ENCODE results near the gene CCR5AS.
"Not testable (repeated sequence)": the region's sequence is repeated elsewhere in the genome, so short reads cannot be mapped to it uniquely, and the experiment has no call there.

The CCR5AS gene

DNA sequence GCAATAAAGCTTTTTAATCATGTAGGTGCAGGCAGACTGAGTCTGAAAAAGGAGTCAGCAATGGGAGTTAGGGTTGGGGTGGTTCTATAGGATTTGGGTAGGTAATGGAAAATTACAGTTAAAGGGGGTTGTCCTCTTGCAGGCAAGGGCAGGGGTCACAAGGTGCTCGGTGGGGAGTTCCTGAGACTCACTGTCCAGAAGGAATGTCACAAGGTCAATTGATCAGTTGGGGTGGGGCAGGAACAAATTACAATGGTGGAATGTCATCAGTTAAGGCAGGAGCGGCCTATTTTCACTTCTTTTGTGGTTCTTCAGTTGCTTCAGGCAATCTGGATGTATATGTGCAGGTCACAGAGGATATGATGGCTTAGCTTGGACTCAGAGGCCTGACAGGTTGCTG is 13.9 kb downstream of the CCR5AS start:
- Mint-ChIP-seq H3K4me1 (peaks cover 3% of the 10 kb centered on the region), H3K36me3 (ENCODE audit: low read depth) (peaks cover 7% of the 10 kb centered on the region), H3K4me3 (no peak overlapping the region), H3K27ac (no peak overlapping the region), H3K27me3 (peaks cover 17% of the 10 kb centered on the region)
- H3K9me3 ChIP-seq (ENCODE audit: control insufficient read depth, low read length, poor library complexity, severe bottlenecking), result no peaks in the 10 kb centered on the region
- ATAC-seq, result no peak
- no peak for DNase-seq

DNA sequence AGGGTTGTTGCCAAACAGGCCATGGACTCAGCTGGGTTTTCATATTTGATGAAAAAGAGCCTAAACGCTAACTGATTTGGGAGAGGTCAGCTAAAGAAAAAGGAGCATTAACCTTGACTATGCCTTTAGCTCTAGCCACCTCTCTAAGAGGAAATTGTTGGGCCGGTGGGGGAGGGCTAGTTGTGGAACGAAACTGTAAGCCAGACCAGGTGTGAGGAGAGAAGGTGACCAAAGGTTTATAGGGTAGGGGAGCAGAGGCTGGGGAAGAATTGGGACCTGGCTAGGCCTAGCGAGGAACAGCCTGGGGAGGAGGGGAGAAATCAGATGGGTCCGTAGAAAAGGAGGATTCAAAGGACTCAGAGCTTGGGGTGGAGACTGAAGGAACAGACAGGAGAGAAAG is 15.3 kb downstream of the CCR5AS start:
- H3K4me3 Mint-ChIP-seq, result not testable (repeated sequence)
- H3K27me3 Mint-ChIP-seq, result peaks cover 12% of the 10 kb centered on the region

DNA sequence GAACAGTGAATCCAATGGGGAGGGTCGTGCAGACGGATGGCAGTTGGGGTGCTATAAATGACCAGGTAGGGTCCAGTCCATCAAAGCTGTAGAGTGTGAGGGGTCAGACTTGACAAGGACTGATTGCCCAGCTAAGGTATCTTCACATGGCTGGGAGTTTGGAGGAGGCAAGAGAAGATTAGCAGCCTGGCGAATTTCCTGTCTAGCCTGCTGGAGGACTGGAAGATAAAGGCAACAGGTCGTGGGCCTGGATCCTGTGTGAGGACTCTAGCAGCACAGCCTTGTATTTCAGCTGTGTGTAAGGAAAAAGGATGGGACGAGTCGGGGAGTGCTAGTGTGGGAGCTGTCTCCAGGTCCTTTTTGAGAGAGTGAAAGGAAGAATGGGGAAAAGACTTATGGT is 17.6 kb downstream of the CCR5AS start:
- Mint-ChIP-seq H3K4me1 (peaks cover 4% of the 10 kb centered on the region), H3K36me3 (ENCODE audit: low read depth) (peaks cover under 1% of the 10 kb centered on the region), H3K27ac (no peak overlapping the region), H3K27me3 (peaks cover under 1% of the 10 kb centered on the region), H3K4me3 (no peak overlapping the region)
- no peaks in the 10 kb centered on the region for H3K9me3 ChIP-seq (ENCODE audit: control insufficient read depth, low read length, poor library complexity, severe bottlenecking)
- DNase-seq (no peak), ATAC-seq (no peak)

More for the DNA sequence above, 15.3 kb downstream of the CCR5AS start:
- ATAC-seq; DNase-seq; H3K9me3 ChIP-seq (ENCODE audit: control insufficient read depth, low read length, poor library complexity, severe bottlenecking); H3K36me3 Mint-ChIP-seq (ENCODE audit: low read depth); H3K27ac Mint-ChIP-seq; H3K4me1 Mint-ChIP-seq: not testable (repeated sequence)

DNA sequence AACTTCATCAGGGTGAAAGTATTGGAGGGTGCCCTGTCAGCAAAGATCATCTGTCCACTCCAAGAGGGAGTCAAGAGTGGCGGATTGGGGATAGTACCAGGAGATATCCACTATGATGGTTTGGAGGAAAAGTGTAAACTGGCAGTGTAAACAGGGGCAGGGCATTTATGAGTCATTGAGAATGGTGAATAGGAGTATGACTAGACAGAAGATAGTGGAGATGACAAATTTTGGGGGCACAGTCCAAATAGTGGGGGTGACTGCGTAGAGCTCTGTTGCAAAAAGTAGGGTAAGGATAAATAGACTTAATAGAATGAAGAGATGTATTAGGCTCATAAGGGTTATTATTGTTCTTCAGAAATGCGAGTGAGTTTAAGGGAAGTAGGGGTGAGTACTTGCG is 18.0 kb downstream of the CCR5AS start:
- H3K4me3 Mint-ChIP-seq; H3K4me1 Mint-ChIP-seq; DNase-seq; H3K9me3 ChIP-seq (ENCODE audit: control insufficient read depth, low read length, poor library complexity, severe bottlenecking); H3K36me3 Mint-ChIP-seq (ENCODE audit: low read depth); H3K27me3 Mint-ChIP-seq; ATAC-seq; H3K27ac Mint-ChIP-seq: not testable (repeated sequence)

DNA sequence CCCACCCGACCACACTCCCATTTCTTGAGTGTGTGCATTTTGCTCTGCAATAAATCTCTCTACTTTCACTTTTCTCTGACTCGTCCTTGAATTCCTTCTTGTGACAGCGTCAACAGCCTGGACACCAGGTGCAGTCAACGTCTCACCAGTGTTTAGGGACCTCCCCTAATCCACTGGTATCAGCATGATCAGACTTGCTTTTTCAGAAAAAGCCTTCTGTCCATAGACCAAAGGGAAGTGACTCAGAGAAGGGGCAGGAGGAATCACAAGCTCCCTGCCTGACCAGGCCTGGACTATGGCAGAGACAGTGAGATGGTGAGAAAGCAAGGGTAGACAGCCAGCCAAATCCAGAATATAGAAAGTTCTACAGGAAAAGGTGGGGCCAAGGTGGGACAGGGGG is 20.7 kb downstream of the CCR5AS start:
- DNase-seq, result no peak
- Mint-ChIP-seq H3K36me3 (ENCODE audit: low read depth) (no peaks in the 10 kb centered on the region), H3K27me3 (no peaks in the 10 kb centered on the region), H3K27ac (no peak overlapping the region), H3K4me1 (peaks cover 12% of the 10 kb centered on the region), H3K4me3 (no peak overlapping the region)
- no peak for ATAC-seq
- H3K9me3 ChIP-seq (ENCODE audit: control insufficient read depth, low read length, poor library complexity, severe bottlenecking), result no peaks in the 10 kb centered on the region

DNA sequence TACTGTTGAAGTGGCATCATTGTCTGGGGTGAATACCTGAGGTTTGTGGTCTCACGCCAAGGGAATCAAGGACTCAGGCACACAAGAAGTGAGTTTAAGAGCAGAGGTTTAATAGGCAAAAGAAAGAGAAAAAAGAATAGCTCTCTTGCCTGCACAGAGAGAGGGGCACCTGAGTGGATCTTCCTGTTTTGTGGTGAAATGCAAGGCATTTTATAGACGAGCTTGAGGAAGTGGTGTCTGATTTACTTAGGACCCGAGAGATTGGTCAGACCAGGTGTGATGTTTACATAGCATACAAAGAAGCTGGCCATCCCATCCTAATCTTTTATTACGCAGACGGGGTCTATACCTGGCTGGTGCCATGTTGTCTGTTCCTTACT is 22.9 kb downstream of the CCR5AS start:
- ATAC-seq, result no peak
- Mint-ChIP-seq H3K27ac (no peak overlapping the region), H3K27me3 (no peaks in the 10 kb centered on the region), H3K36me3 (ENCODE audit: low read depth) (no peaks in the 10 kb centered on the region), H3K4me1 (peaks cover 23% of the 10 kb centered on the region), H3K4me3 (no peak overlapping the region)
- no peak for DNase-seq
- no peaks in the 10 kb centered on the region for H3K9me3 ChIP-seq (ENCODE audit: control insufficient read depth, low read length, poor library complexity, severe bottlenecking)

DNA sequence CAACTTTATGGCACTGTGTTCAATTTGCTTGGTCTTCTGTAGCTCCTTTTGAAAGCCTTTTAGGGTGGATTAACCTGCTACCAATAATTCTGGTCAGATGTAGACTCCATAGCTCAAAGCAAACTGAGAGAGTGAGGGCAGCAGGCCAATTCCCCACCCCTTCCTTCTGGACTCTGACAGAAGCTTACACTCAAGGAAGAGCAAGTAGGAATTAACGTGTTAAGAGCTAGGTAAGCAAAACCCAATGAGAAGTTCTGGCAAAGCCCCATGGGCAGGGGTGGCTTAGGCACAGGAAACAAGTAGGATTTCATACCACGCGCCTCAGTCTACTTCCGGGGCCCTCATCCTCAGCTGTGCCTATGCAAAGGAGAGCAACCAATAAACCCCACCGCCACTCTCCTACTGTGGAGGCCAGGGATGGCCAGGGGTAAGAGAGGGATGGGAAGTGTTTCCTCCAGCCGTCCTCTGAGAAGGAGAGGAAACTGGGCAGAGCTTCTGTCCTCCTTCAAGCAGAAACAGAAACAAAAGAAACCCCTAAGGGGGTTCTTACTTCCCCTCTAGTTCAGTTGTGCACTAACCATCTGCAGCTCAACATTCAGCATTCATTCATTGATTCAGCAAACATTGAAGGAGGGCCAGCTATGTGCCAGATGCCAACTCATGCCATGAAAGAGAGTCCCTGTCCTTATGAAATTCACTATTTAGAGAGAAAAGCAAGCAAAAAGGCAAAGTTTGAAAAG is 23.5 kb downstream of the CCR5AS start:
- H3K9me3 ChIP-seq (ENCODE audit: control insufficient read depth, low read length, poor library complexity, severe bottlenecking), result no peaks in the 10 kb centered on the region
- peaks cover 23% of the 10 kb centered on the region for H3K4me1 Mint-ChIP-seq
- H3K27me3 Mint-ChIP-seq, result no peaks in the 10 kb centered on the region
- H3K27ac Mint-ChIP-seq, result no peak overlapping the region
- DNase-seq (no peak), ATAC-seq (no peak)
- no peak overlapping the region for H3K4me3 Mint-ChIP-seq
- no peaks in the 10 kb centered on the region for H3K36me3 Mint-ChIP-seq (ENCODE audit: low read depth)

DNA sequence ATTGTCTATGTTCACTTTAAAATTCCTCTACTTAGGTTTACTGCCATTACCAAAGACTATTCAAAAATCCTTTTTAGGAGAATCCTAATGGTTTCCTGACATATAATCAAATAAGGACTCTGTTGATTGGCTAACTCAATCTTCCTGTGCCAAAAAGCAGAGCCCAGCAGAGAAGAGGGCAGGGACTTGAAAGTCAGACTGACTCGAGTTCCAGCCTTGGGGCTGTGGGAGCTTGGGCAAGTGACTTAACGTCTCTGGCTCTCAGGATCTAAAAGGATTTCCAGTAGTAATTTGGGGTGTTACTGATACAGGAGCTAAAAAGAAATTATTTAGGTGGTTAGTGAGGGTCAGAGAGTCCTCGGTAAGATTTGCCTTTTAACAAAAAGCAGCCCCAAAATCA is 25.2 kb downstream of the CCR5AS start:
- H3K27me3 Mint-ChIP-seq, result no peaks in the 10 kb centered on the region
- H3K27ac Mint-ChIP-seq, result no peak overlapping the region
- peaks cover 30% of the 10 kb centered on the region for H3K4me1 Mint-ChIP-seq
- DNase-seq (no peak), ATAC-seq (no peak)
- no peak overlapping the region for H3K4me3 Mint-ChIP-seq
- H3K36me3 Mint-ChIP-seq (ENCODE audit: low read depth), result peaks cover 2% of the 10 kb centered on the region
- no peaks in the 10 kb centered on the region for H3K9me3 ChIP-seq (ENCODE audit: control insufficient read depth, low read length, poor library complexity, severe bottlenecking)

DNA sequence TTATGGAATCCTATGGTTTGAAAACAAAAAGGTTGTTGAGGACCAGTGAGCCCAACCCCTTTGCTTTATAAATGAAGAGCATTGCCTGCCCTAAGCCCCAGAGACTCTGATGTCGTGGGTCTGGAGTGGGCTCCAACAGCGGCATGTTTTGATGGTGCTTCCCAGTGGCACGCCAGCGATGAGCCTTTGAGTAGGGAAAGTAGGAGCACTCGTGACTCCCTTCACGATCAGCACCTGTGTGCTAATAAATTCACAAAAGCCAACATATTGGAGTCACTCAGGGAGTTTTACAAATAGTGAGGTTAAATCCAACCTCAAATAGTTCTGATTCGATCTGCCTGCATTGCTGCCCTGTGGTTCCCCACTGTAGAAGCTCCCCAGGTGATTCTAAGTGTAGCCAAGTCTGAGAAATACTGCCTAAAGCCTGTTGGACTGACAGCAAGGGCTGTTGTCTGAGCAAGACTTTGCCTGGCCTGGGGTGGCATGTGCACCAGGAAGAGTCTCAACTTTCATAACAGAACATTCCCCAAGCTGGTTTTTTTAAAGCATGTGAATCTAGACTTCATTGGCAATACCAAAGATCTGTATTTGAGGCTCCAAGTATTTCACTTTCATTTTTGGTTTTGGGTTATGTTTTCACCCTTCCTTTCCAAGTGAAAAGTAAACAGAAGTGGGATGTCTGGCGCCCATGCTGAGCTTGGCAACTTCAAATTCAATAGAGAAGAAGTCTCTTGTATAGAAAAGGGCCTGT is 26.2 kb downstream of the CCR5AS start:
- Mint-ChIP-seq H3K4me1 (peaks cover 33% of the 10 kb centered on the region), H3K36me3 (ENCODE audit: low read depth) (peaks cover 2% of the 10 kb centered on the region), H3K27me3 (no peaks in the 10 kb centered on the region), H3K27ac (peak overlapping the region; percentile 68), H3K4me3 (peak overlapping the region; percentile 63)
- H3K9me3 ChIP-seq (ENCODE audit: control insufficient read depth, low read length, poor library complexity, severe bottlenecking), result no peaks in the 10 kb centered on the region
- ATAC-seq (no peak), DNase-seq (no peak)

DNA sequence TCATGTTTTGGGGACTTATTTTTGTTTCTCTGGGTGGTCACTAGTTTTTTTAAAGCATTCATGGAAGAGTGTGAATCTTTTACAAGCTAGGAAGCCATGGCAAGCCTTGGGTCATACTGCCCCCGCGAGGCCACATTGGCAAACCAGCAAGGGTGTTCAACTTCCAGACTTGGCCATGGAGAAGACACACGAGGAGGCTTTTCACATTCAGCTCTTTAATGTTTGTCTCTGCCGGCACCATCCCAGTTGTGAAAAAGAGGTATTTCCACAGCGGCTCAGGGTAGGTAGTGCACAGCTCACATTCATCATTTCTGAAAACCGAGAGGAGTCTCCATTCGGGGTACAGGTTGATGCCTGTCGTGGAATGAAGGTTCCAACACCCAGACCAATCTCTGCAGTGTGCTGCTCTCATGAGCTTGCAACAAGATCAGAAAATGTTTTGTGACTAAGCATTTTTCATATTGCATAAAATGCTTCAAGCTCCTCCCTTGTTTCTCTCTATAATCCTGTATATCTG is 28.4 kb downstream of the CCR5AS start:
- Mint-ChIP-seq H3K27me3 (no peaks in the 10 kb centered on the region), H3K36me3 (ENCODE audit: low read depth) (peaks cover 5% of the 10 kb centered on the region), H3K4me1 (peaks cover 44% of the 10 kb centered on the region), H3K27ac (no peak overlapping the region), H3K4me3 (no peak overlapping the region)
- H3K9me3 ChIP-seq (ENCODE audit: control insufficient read depth, low read length, poor library complexity, severe bottlenecking), result no peaks in the 10 kb centered on the region
- DNase-seq (peak; percentile 22 to 58 (median 33)), ATAC-seq (peak; percentile 68)

DNA sequence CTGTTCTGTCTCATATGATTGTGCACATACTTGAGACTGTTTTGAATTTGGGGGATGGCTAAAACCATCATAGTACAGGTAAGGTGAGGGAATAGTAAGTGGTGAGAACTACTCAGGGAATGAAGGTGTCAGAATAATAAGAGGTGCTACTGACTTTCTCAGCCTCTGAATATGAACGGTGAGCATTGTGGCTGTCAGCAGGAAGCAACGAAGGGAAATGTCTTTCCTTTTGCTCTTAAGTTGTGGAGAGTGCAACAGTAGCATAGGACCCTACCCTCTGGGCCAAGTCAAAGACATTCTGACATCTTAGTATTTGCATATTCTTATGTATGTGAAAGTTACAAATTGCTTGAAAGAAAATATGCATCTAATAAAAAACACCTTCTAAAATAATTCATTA is 31.1 kb downstream of the CCR5AS start:
- H3K36me3 Mint-ChIP-seq (ENCODE audit: low read depth), result peaks cover 7% of the 10 kb centered on the region
- H3K27ac Mint-ChIP-seq, result peak overlapping the region; percentile 97
- peak overlapping the region; percentile 80 for H3K4me3 Mint-ChIP-seq
- peak; percentile 55 for ATAC-seq
- H3K27me3 Mint-ChIP-seq, result no peaks in the 10 kb centered on the region
- peaks cover 48% of the 10 kb centered on the region for H3K4me1 Mint-ChIP-seq
- H3K9me3 ChIP-seq (ENCODE audit: control insufficient read depth, low read length, poor library complexity, severe bottlenecking), result no peaks in the 10 kb centered on the region
- no peak for DNase-seq

DNA sequence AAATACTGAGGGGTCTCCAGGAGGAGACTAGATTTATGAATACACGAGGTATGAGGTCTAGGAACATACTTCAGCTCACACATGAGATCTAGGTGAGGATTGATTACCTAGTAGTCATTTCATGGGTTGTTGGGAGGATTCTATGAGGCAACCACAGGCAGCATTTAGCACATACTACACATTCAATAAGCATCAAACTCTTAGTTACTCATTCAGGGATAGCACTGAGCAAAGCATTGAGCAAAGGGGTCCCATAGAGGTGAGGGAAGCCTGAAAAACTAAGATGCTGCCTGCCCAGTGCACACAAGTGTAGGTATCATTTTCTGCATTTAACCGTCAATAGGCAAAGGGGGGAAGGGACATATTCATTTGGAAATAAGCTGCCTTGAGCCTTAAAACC is 31.6 kb downstream of the CCR5AS start:
- H3K9me3 ChIP-seq (ENCODE audit: control insufficient read depth, low read length, poor library complexity, severe bottlenecking), result no peaks in the 10 kb centered on the region
- Mint-ChIP-seq H3K27ac (peak overlapping the region; percentile 97), H3K4me1 (peaks cover 47% of the 10 kb centered on the region), H3K36me3 (ENCODE audit: low read depth) (peaks cover 7% of the 10 kb centered on the region), H3K4me3 (peak overlapping the region; percentile 81), H3K27me3 (no peaks in the 10 kb centered on the region)
- DNase-seq, result no peak
- ATAC-seq, result no peak

DNA sequence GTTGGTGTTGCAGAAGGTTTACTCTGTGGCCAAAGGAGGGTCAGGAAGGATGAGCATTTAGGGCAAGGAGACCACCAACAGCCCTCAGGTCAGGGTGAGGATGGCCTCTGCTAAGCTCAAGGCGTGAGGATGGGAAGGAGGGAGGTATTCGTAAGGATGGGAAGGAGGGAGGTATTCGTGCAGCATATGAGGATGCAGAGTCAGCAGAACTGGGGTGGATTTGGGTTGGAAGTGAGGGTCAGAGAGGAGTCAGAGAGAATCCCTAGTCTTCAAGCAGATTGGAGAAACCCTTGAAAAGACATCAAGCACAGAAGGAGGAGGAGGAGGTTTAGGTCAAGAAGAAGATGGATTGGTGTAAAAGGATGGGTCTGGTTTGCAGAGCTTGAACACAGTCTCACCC is 32.1 kb downstream of the CCR5AS start:
- DNase-seq (no peak), ATAC-seq (no peak)
- H3K27me3 Mint-ChIP-seq, result no peaks in the 10 kb centered on the region
- H3K4me3 Mint-ChIP-seq, result peak overlapping the region; percentile 81
- H3K27ac Mint-ChIP-seq, result peak overlapping the region; percentile 97
- H3K4me1 Mint-ChIP-seq, result peaks cover 48% of the 10 kb centered on the region
- H3K36me3 Mint-ChIP-seq (ENCODE audit: low read depth), result peaks cover 7% of the 10 kb centered on the region
- H3K9me3 ChIP-seq (ENCODE audit: control insufficient read depth, low read length, poor library complexity, severe bottlenecking), result no peaks in the 10 kb centered on the region
